ENCODE data around the gene LIX1.

The LIX1 gene

GRCh38 chr5:97133101-97133500 is 9.3 kb downstream of the LIX1 start:
- no peak overlapping the region for H3K27ac Mint-ChIP-seq
- H3K4me1 Mint-ChIP-seq: peaks cover 8% of the 10 kb centered on the region
- H3K27me3 Mint-ChIP-seq: peaks cover 11% of the 10 kb centered on the region
- DNase-seq: no peak
- CTCF ChIA-PET: interaction anchor here (1.8 to 1.9 kb wide), 2 partner anchors 10 to 135 kb away, joined by 4 to 5 read pairs; partner anchors contain the start of gene LIX1
- H3K4me3 Mint-ChIP-seq: no peak overlapping the region
- no peaks in the 10 kb centered on the region for H3K36me3 Mint-ChIP-seq
- H3K9me3 Mint-ChIP-seq: no peaks in the 10 kb centered on the region

GRCh38 chr5:97131921-97132320 is 10.5 kb downstream of the LIX1 start:
- H3K9me3 Mint-ChIP-seq: no peaks in the 10 kb centered on the region
- no peaks in the 10 kb centered on the region for H3K36me3 Mint-ChIP-seq
- no peak overlapping the region for H3K4me3 Mint-ChIP-seq
- peaks cover 11% of the 10 kb centered on the region for H3K4me1 Mint-ChIP-seq
- no peak overlapping the region for H3K27ac Mint-ChIP-seq
- no peak for DNase-seq
- peaks cover 11% of the 10 kb centered on the region for H3K27me3 Mint-ChIP-seq
- CTCF ChIA-PET: interaction anchor here (0.9 kb wide), 1 partner anchor 379 kb away, joined by 3 read pairs; no protein-coding TSS in a partner anchor

- no peak overlapping the region for H3K4me3 Mint-ChIP-seq
- H3K27ac Mint-ChIP-seq: no peak overlapping the region
- DNase-seq: no peak
- peaks cover 11% of the 10 kb centered on the region for H3K4me1 Mint-ChIP-seq
- H3K27me3 Mint-ChIP-seq: peaks cover 11% of the 10 kb centered on the region
- no peaks in the 10 kb centered on the region for H3K9me3 Mint-ChIP-seq
- CTCF ChIA-PET: no interaction called here
- H3K36me3 Mint-ChIP-seq: no peaks in the 10 kb centered on the region
Observed at GRCh38 chr5:97131139-97131710, 11.2 kb downstream of the LIX1 start.

- Mint-ChIP-seq H3K4me1 (peaks cover 5% of the 10 kb centered on the region), H3K27me3 (peaks cover 15% of the 10 kb centered on the region), H3K9me3 (no peaks in the 10 kb centered on the region), H3K27ac (no peak overlapping the region), H3K36me3 (no peaks in the 10 kb centered on the region), H3K4me3 (no peak overlapping the region)
- DNase-seq: no peak
- CTCF ChIA-PET: no interaction called here
Observed at GRCh38 chr5:97127727-97128126, 14.7 kb downstream of the LIX1 start.

- no peak overlapping the region for H3K27ac Mint-ChIP-seq
- no peak for DNase-seq
- peaks cover 8% of the 10 kb centered on the region for H3K27me3 Mint-ChIP-seq
- H3K9me3 Mint-ChIP-seq: no peaks in the 10 kb centered on the region
- CTCF ChIA-PET: no interaction called here
- H3K36me3 Mint-ChIP-seq: no peaks in the 10 kb centered on the region
- H3K4me1 Mint-ChIP-seq: peaks cover 5% of the 10 kb centered on the region
- no peak overlapping the region for H3K4me3 Mint-ChIP-seq
Observed at GRCh38 chr5:97125125-97125683, 17.2 kb downstream of the LIX1 start.

- Mint-ChIP-seq H3K4me3 (no peak overlapping the region), H3K27me3 (peaks cover 4% of the 10 kb centered on the region), H3K36me3 (no peaks in the 10 kb centered on the region), H3K27ac (no peak overlapping the region), H3K4me1 (peaks cover 5% of the 10 kb centered on the region), H3K9me3 (no peaks in the 10 kb centered on the region)
- no peak for DNase-seq
- CTCF ChIA-PET: no interaction called here
Observed at GRCh38 chr5:97124335-97124734, 18.1 kb downstream of the LIX1 start.

GRCh38 chr5:97121848-97122247 is 20.6 kb downstream of the LIX1 start:
- Mint-ChIP-seq H3K27ac (no peak overlapping the region), H3K9me3 (no peaks in the 10 kb centered on the region), H3K27me3 (peaks cover 4% of the 10 kb centered on the region), H3K36me3 (no peaks in the 10 kb centered on the region), H3K4me1 (no peaks in the 10 kb centered on the region), H3K4me3 (no peak overlapping the region)
- no peak for DNase-seq
- CTCF ChIA-PET: interaction anchor here (0.7 to 1.0 kb wide), 2 partner anchors 20 to 21 kb away, joined by 3 read pairs; no protein-coding TSS in a partner anchor

GRCh38 chr5:97120195-97120594 is 22.2 kb downstream of the LIX1 start:
- H3K27ac Mint-ChIP-seq: no peak overlapping the region
- no peaks in the 10 kb centered on the region for H3K27me3 Mint-ChIP-seq
- DNase-seq: no peak
- no peaks in the 10 kb centered on the region for H3K4me1 Mint-ChIP-seq
- no peak overlapping the region for H3K4me3 Mint-ChIP-seq
- CTCF ChIA-PET: interaction anchor here (0.7 to 1.7 kb wide), 2 partner anchors 25 to 42 kb away, joined by 3 read pairs; no protein-coding TSS in a partner anchor
- H3K9me3 Mint-ChIP-seq: no peaks in the 10 kb centered on the region
- H3K36me3 Mint-ChIP-seq: no peaks in the 10 kb centered on the region

- Mint-ChIP-seq H3K36me3 (no peaks in the 10 kb centered on the region), H3K27ac (no peak overlapping the region), H3K27me3 (no peaks in the 10 kb centered on the region), H3K4me1 (no peaks in the 10 kb centered on the region), H3K9me3 (no peaks in the 10 kb centered on the region), H3K4me3 (no peak overlapping the region)
- CTCF ChIA-PET: interaction anchor here (1.7 kb wide), 1 partner anchor 43 kb away, joined by 3 read pairs; no protein-coding TSS in a partner anchor
- no peak for DNase-seq
Observed at GRCh38 chr5:97119007-97119390, 23.4 kb downstream of the LIX1 start.

GRCh38 chr5:97118261-97119006 is 24.0 kb downstream of the LIX1 start:
- no peak overlapping the region for H3K4me3 Mint-ChIP-seq
- DNase-seq: no peak
- no peak overlapping the region for H3K27ac Mint-ChIP-seq
- no peaks in the 10 kb centered on the region for H3K36me3 Mint-ChIP-seq
- no peaks in the 10 kb centered on the region for H3K4me1 Mint-ChIP-seq
- no peaks in the 10 kb centered on the region for H3K9me3 Mint-ChIP-seq
- CTCF ChIA-PET: interaction anchor here (1.7 kb wide), 1 partner anchor 43 kb away, joined by 3 read pairs; no protein-coding TSS in a partner anchor
- no peaks in the 10 kb centered on the region for H3K27me3 Mint-ChIP-seq

- DNase-seq: no peak
- no peak overlapping the region for H3K4me3 Mint-ChIP-seq
- CTCF ChIA-PET: interaction anchor here (0.8 kb wide), 1 partner anchor 27 kb away, joined by 3 read pairs; the partner anchor contains the start of gene LIX1
- H3K27ac Mint-ChIP-seq: no peak overlapping the region
- no peaks in the 10 kb centered on the region for H3K36me3 Mint-ChIP-seq
- H3K9me3 Mint-ChIP-seq: no peaks in the 10 kb centered on the region
- H3K27me3 Mint-ChIP-seq: no peaks in the 10 kb centered on the region
- peaks cover 5% of the 10 kb centered on the region for H3K4me1 Mint-ChIP-seq
Observed at GRCh38 chr5:97115932-97116331, 26.5 kb downstream of the LIX1 start.

- Mint-ChIP-seq H3K9me3 (no peaks in the 10 kb centered on the region), H3K27ac (no peak overlapping the region), H3K4me3 (no peak overlapping the region), H3K27me3 (peaks cover 11% of the 10 kb centered on the region), H3K36me3 (no peaks in the 10 kb centered on the region), H3K4me1 (peaks cover 5% of the 10 kb centered on the region)
- CTCF ChIA-PET: no interaction called here
- DNase-seq: no peak
Observed at GRCh38 chr5:97112230-97112629, 30.2 kb downstream of the LIX1 start.

GRCh38 chr5:97111616-97112015 is 30.8 kb downstream of the LIX1 start:
- Mint-ChIP-seq H3K27ac (no peak overlapping the region), H3K36me3 (no peaks in the 10 kb centered on the region), H3K4me1 (peaks cover 5% of the 10 kb centered on the region), H3K9me3 (no peaks in the 10 kb centered on the region), H3K4me3 (no peak overlapping the region), H3K27me3 (peaks cover 12% of the 10 kb centered on the region)
- no peak for DNase-seq
- CTCF ChIA-PET: interaction anchor here (0.8 to 1.1 kb wide), 2 partner anchors 50 to 242 kb away, joined by 4 to 5 read pairs; no protein-coding TSS in a partner anchor

- no peaks in the 10 kb centered on the region for H3K36me3 Mint-ChIP-seq
- H3K9me3 Mint-ChIP-seq: no peaks in the 10 kb centered on the region
- H3K27ac Mint-ChIP-seq: no peak overlapping the region
- CTCF ChIA-PET: interaction anchor here (0.8 to 1.1 kb wide), 2 partner anchors 50 to 242 kb away, joined by 4 to 5 read pairs; no protein-coding TSS in a partner anchor
- DNase-seq: no peak
- no peak overlapping the region for H3K4me3 Mint-ChIP-seq
- H3K4me1 Mint-ChIP-seq: peaks cover 5% of the 10 kb centered on the region
- peaks cover 12% of the 10 kb centered on the region for H3K27me3 Mint-ChIP-seq
Observed at GRCh38 chr5:97111004-97111403, 31.4 kb downstream of the LIX1 start.
